HL-60 (cell line): ENCODE measurements around the gene HINT1.

Source experiments
- DNase-seq, 2 experiments: peaks; one replicate each; pipeline ENCODE4 v3.0.0-alpha.2; 2010 to 2020; ENCODE audit warnings: low read depth in 1 of 2, low spot score in 1 of 2
- H3K27ac ChIP-seq: fragments of 250-450 bp; sonication (Bioruptor Pico); replicated peaks from 2 replicates; pipeline ENCODE4 v1.5.1; 2020; ENCODE audit warnings: mild to moderate bottlenecking, moderate library complexity
- H3K27me3 ChIP-seq: fragments of 250-450 bp; sonication (Bioruptor Pico); 2 replicates; pipeline ENCODE4 v1.5.1; 2021; ENCODE audit warnings: mild to moderate bottlenecking, moderate library complexity; ENCODE audit not compliant: insufficient read depth, poor library complexity, severe bottlenecking
- H3K4me3 ChIP-seq: replicated peaks from 2 replicates; pipeline ENCODE4 v1.5.1; 2011; ENCODE audit warnings: mild to moderate bottlenecking, control low read depth, low read length; ENCODE audit not compliant: insufficient read depth
- GABPA ChIP-seq: IDR thresholded peaks from 2 replicates; pipeline ENCODE4 v1.6.1; 2012; ENCODE audit warnings: low read depth
- POLR2AphosphoS5 ChIP-seq: IDR thresholded peaks from 2 replicates; pipeline ENCODE4 v1.6.1; 2012; ENCODE audit warnings: low read depth
- SPI1 ChIP-seq: IDR thresholded peaks from 2 replicates; pipeline ENCODE4 v1.6.1; 2012; ENCODE audit warnings: low read depth, mild to moderate bottlenecking, borderline replicate concordance
- TF ChIP-seq, protein P1 (sequence below): IDR thresholded peaks from one replicate; pipeline ENCODE4 v1.5.1; 2011; ENCODE audit warnings: low read length, control low read depth, inconsistent platforms; ENCODE audit not compliant: insufficient read depth
- TF ChIP-seq, protein P2 (sequence below): IDR thresholded peaks from 2 replicates; pipeline ENCODE4 v1.6.1; 2012; ENCODE audit warnings: low read depth; ENCODE audit not compliant: insufficient replicate concordance

Gene HINT1

DNA sequence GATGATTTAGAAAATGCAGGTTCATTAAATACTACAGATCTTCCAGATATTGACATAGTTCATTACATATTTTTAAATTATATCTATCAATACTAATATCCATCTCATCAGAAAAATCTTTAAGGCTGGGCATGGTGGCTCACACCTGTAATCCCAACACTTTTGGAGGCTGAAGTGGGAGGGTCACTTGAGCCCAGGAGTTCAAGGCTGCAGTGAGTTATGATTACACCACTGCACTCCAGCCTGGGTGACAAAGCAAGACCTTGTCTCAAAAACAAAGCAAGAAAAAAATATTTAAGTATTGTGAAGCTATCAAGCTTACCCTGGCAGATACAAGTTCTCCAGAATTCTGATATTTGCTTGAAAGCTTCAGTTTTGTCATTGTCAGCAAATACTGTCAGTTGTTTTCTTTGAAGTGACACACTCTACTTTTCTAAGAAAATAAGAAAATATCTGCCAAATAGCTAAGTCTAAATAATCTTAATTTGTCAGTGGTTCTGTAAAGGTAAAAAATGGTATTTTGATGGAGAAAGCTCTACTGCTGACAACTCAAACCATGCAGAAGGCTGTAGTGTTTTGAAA is 20.6 kb upstream of the HINT1 start:
- no peaks in the 10 kb centered on the region for H3K27me3 ChIP-seq
- no peak overlapping the region for H3K4me3 ChIP-seq
- DNase-seq, result no peak
- no peak overlapping the region for H3K27ac ChIP-seq
- TF ChIP-seq POLR2AphosphoS5, result no peak
- TF ChIP-seq, protein P1, sequence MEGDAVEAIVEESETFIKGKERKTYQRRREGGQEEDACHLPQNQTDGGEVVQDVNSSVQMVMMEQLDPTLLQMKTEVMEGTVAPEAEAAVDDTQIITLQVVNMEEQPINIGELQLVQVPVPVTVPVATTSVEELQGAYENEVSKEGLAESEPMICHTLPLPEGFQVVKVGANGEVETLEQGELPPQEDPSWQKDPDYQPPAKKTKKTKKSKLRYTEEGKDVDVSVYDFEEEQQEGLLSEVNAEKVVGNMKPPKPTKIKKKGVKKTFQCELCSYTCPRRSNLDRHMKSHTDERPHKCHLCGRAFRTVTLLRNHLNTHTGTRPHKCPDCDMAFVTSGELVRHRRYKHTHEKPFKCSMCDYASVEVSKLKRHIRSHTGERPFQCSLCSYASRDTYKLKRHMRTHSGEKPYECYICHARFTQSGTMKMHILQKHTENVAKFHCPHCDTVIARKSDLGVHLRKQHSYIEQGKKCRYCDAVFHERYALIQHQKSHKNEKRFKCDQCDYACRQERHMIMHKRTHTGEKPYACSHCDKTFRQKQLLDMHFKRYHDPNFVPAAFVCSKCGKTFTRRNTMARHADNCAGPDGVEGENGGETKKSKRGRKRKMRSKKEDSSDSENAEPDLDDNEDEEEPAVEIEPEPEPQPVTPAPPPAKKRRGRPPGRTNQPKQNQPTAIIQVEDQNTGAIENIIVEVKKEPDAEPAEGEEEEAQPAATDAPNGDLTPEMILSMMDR, result no peak
- TF ChIP-seq, protein P2, sequence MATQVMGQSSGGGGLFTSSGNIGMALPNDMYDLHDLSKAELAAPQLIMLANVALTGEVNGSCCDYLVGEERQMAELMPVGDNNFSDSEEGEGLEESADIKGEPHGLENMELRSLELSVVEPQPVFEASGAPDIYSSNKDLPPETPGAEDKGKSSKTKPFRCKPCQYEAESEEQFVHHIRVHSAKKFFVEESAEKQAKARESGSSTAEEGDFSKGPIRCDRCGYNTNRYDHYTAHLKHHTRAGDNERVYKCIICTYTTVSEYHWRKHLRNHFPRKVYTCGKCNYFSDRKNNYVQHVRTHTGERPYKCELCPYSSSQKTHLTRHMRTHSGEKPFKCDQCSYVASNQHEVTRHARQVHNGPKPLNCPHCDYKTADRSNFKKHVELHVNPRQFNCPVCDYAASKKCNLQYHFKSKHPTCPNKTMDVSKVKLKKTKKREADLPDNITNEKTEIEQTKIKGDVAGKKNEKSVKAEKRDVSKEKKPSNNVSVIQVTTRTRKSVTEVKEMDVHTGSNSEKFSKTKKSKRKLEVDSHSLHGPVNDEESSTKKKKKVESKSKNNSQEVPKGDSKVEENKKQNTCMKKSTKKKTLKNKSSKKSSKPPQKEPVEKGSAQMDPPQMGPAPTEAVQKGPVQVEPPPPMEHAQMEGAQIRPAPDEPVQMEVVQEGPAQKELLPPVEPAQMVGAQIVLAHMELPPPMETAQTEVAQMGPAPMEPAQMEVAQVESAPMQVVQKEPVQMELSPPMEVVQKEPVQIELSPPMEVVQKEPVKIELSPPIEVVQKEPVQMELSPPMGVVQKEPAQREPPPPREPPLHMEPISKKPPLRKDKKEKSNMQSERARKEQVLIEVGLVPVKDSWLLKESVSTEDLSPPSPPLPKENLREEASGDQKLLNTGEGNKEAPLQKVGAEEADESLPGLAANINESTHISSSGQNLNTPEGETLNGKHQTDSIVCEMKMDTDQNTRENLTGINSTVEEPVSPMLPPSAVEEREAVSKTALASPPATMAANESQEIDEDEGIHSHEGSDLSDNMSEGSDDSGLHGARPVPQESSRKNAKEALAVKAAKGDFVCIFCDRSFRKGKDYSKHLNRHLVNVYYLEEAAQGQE, result no peak

DNA sequence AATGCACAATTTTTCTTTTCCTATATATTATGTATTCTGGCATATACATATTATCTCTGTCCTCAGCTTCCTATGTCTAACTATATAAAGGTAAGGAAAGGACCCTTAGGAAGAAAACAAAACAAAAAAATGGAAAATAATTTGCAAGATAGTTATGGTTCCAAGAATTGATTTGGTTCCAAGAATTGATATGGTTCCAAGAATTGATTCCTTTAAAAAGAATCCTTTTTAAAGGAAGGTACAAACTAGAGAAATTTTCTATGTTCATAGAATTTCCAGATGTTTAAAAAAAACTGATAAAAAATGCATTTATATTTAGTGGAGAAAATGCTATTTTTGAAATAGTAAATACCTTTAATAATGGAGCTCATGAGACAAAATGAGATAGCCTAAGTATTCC is 17.8 kb upstream of the HINT1 start:
- Histone ChIP-seq H3K27ac (no peak overlapping the region), H3K4me3 (no peak overlapping the region), H3K27me3 (no peaks in the 10 kb centered on the region)
- no peak for TF ChIP-seq SPI1
- no peak for TF ChIP-seq POLR2AphosphoS5
- TF ChIP-seq, protein P1, result no peak
- no peak for TF ChIP-seq GABPA
- TF ChIP-seq, protein P2, result no peak
- DNase-seq, result no peak

DNA sequence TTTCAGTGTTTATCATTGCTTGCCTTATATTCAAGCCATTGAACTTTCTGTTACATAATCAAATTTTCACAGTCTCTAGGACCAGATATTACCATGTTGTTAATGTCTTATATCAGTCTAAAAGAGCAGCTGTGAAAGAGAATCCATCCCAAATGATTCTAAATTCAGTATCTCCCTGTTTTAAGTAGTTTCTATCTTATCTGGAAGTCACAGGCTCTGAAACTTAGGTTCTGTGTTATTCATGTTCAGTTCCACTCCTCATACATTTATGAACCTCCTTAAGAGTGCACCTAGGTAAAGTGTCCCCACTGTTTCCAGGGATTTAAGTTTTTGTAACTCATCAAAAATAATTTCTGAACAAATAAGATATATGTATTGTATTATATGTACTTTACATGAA is 15.4 kb upstream of the HINT1 start:
- no peak for DNase-seq
- H3K4me3 ChIP-seq, result no peak overlapping the region
- no peak overlapping the region for H3K27ac ChIP-seq
- no peaks in the 10 kb centered on the region for H3K27me3 ChIP-seq
- TF ChIP-seq, protein P2, result no peak
- TF ChIP-seq GABPA (no peak), POLR2AphosphoS5 (no peak), SPI1 (no peak)
- TF ChIP-seq, protein P1, result no peak
